HEK293 (cell line): Measurements from ENCODE around the gene F2.

Source experiments
- ZBTB21 ChIP-seq: fragments of 450-650 bp; formaldehyde crosslinking; IDR thresholded peaks from 2 replicates; pipeline ENCODE4 v1.5.1; 2017; ENCODE audit warnings: missing biosample characterization, missing genetic modification characterization
- ZNF138 ChIP-seq: fragments of 450-650 bp; formaldehyde crosslinking; IDR thresholded peaks from 2 replicates; pipeline ENCODE4 v1.5.1; 2016; ENCODE audit warnings: missing biosample characterization, missing genetic modification characterization, borderline replicate concordance
- ZNF24 ChIP-seq: fragments of 450-650 bp; formaldehyde crosslinking; IDR thresholded peaks from 2 replicates; pipeline ENCODE4 v1.5.1; 2016; ENCODE audit warnings: missing biosample characterization, missing genetic modification characterization
- TF ChIP-seq, protein P1 (sequence below): fragments of 450-650 bp; formaldehyde crosslinking; IDR thresholded peaks from 2 replicates; pipeline ENCODE4 v1.5.1; 2016; ENCODE audit warnings: missing biosample characterization, missing genetic modification characterization
- TF ChIP-seq, protein P2 (sequence below): fragments of 450-650 bp; formaldehyde crosslinking; IDR thresholded peaks from 2 replicates; pipeline ENCODE4 v1.5.1; 2016; ENCODE audit warnings: missing biosample characterization, missing genetic modification characterization
- TF ChIP-seq, protein P3 (sequence below): fragments of 450-650 bp; formaldehyde crosslinking; IDR thresholded peaks from 2 replicates; pipeline ENCODE4 v1.5.1; 2016; ENCODE audit warnings: missing biosample characterization, missing genetic modification characterization

DNA sequence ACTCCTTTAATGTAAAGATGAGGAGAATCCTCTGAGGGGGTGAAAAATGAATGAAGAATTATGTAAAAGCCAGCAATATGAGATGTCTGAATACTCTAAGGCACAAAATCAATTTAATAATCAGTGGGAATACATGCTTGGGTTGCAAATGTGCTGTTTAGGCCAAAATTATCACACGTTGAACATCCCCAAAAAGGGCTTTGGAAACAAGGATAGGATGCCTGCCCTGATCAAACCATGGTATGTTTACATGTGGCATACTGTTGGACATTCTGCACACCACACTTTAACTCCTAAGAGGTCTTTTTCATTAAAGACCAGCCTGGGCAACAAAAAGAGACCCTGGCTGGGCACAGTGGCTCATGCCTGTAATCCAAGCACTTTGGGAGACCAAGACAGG lies 26.3 kb downstream of the F2 start:
- TF ChIP-seq ZBTB21 (no peak), ZNF138 (tag by site-specific recombination) (no peak), ZNF24 (no peak)
- TF ChIP-seq, protein P1, sequence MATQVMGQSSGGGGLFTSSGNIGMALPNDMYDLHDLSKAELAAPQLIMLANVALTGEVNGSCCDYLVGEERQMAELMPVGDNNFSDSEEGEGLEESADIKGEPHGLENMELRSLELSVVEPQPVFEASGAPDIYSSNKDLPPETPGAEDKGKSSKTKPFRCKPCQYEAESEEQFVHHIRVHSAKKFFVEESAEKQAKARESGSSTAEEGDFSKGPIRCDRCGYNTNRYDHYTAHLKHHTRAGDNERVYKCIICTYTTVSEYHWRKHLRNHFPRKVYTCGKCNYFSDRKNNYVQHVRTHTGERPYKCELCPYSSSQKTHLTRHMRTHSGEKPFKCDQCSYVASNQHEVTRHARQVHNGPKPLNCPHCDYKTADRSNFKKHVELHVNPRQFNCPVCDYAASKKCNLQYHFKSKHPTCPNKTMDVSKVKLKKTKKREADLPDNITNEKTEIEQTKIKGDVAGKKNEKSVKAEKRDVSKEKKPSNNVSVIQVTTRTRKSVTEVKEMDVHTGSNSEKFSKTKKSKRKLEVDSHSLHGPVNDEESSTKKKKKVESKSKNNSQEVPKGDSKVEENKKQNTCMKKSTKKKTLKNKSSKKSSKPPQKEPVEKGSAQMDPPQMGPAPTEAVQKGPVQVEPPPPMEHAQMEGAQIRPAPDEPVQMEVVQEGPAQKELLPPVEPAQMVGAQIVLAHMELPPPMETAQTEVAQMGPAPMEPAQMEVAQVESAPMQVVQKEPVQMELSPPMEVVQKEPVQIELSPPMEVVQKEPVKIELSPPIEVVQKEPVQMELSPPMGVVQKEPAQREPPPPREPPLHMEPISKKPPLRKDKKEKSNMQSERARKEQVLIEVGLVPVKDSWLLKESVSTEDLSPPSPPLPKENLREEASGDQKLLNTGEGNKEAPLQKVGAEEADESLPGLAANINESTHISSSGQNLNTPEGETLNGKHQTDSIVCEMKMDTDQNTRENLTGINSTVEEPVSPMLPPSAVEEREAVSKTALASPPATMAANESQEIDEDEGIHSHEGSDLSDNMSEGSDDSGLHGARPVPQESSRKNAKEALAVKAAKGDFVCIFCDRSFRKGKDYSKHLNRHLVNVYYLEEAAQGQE = no peak
- TF ChIP-seq, protein P2, sequence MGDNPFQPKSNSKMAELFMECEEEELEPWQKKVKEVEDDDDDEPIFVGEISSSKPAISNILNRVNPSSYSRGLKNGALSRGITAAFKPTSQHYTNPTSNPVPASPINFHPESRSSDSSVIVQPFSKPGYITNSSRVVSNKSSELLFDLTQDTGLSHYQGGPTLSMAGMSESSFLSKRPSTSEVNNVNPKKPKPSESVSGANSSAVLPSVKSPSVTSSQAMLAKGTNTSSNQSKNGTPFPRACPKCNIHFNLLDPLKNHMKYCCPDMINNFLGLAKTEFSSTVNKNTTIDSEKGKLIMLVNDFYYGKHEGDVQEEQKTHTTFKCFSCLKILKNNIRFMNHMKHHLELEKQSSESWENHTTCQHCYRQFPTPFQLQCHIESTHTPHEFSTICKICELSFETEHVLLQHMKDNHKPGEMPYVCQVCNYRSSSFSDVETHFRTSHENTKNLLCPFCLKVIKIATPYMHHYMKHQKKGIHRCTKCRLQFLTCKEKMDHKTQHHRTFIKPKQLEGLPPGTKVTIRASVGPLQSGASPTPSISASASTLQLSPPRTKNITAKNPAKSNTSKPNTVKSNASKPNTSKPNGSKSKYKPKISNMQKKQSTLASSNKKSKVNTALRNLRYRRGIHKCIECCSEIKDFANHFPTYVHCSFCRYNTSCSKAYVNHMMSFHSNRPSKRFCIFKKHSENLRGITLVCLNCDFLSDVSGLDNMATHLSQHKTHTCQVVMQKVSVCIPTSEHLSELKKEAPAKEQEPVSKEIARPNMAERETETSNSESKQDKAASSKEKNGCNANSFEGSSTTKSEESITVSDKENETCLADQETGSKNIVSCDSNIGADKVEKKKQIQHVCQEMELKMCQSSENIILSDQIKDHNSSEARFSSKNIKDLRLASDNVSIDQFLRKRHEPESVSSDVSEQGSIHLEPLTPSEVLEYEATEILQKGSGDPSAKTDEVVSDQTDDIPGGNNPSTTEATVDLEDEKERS = no peak
- TF ChIP-seq, protein P3, sequence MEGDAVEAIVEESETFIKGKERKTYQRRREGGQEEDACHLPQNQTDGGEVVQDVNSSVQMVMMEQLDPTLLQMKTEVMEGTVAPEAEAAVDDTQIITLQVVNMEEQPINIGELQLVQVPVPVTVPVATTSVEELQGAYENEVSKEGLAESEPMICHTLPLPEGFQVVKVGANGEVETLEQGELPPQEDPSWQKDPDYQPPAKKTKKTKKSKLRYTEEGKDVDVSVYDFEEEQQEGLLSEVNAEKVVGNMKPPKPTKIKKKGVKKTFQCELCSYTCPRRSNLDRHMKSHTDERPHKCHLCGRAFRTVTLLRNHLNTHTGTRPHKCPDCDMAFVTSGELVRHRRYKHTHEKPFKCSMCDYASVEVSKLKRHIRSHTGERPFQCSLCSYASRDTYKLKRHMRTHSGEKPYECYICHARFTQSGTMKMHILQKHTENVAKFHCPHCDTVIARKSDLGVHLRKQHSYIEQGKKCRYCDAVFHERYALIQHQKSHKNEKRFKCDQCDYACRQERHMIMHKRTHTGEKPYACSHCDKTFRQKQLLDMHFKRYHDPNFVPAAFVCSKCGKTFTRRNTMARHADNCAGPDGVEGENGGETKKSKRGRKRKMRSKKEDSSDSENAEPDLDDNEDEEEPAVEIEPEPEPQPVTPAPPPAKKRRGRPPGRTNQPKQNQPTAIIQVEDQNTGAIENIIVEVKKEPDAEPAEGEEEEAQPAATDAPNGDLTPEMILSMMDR = no peak
